IMR-90 (cell line): ENCODE results near the gene MYOC. TPM values are rescaled to one million over a fixed set of nuclear protein-coding genes. Genes with fewer than 3 reads are reported as not detected.

Source experiments
- ATAC-seq: fragments of 200-7000 bp; cut with Tn5 transposase; 2 replicates; pipeline ENCODE4 v1.9.1; 2020; ENCODE audit warnings: low read depth, mild to moderate bottlenecking, moderate library complexity
- BruUV-seq: library from RNA; stranded (reverse); fragments of 400-500 nt; replicated peaks from 2 replicates; lab custom pipeline; 2021; lab: Mats Ljungman, UMichigan
- CTCF ChIA-PET: fragments of 300-600 bp; formaldehyde crosslinking; extraction: SDS; loops from one replicate; lab custom pipeline; 2021; ENCODE audit warnings: antibody characterized with exemption; lab: Yijun Ruan, JAX
- POLR2A ChIA-PET: fragments of 300-600 bp; sonication (Branson Sonifier 250); formaldehyde crosslinking; loops from one replicate; lab custom pipeline; 2022; ENCODE audit warnings: antibody characterized with exemption; ENCODE audit not compliant: unreplicated experiment; lab: Charles Lee
- DNase-seq: peaks from one replicate; pipeline ENCODE4 v3.0.0; 2013
- H2AFZ ChIP-seq: replicated peaks from 2 replicates; pipeline ENCODE3; 2013; ENCODE audit warnings: low read length, mild to moderate bottlenecking; ENCODE audit not compliant: poor library complexity
- H2AK5ac ChIP-seq: 2 replicates; pipeline ENCODE4 v1.6.1; 2013; ENCODE audit warnings: low read depth, low read length, inconsistent platforms
- H2AK9ac ChIP-seq: replicated peaks from 2 replicates; pipeline ENCODE3; 2013; ENCODE audit warnings: mild to moderate bottlenecking, low read depth, low read length, moderate library complexity; ENCODE audit not compliant: poor library complexity
- H2BK120ac ChIP-seq: 2 replicates; pipeline ENCODE4 v1.6.1; 2013; ENCODE audit warnings: low read depth, low read length, inconsistent platforms
- H2BK15ac ChIP-seq: 3 replicates; pipeline ENCODE4 v1.6.1; 2013; ENCODE audit warnings: low read depth, low read length, inconsistent platforms
- H2BK20ac ChIP-seq: 2 replicates; pipeline ENCODE4 v1.6.1; 2013; ENCODE audit warnings: low read depth, mild to moderate bottlenecking, inconsistent platforms, low read length, moderate library complexity
- H2BK5ac ChIP-seq: 2 replicates; pipeline ENCODE4 v1.6.1; 2013; ENCODE audit warnings: mild to moderate bottlenecking, low read depth, low read length, inconsistent platforms; ENCODE audit not compliant: poor library complexity, severe bottlenecking
- H3K14ac ChIP-seq: replicated peaks from 2 replicates; pipeline ENCODE4 v1.6.1; 2013; ENCODE audit warnings: low read depth, low read length, inconsistent platforms
- H3K18ac ChIP-seq: 2 replicates; pipeline ENCODE4 v1.6.1; 2013; ENCODE audit warnings: low read depth, low read length, control low read depth
- H3K23ac ChIP-seq: 2 replicates; pipeline ENCODE4 v1.6.1; 2013; ENCODE audit warnings: low read depth, low read length, inconsistent platforms
- H3K27ac ChIP-seq: 2 replicates; pipeline ENCODE4 v1.5.1; 2013; ENCODE audit warnings: mild to moderate bottlenecking, control low read depth, low read length; ENCODE audit not compliant: insufficient read depth
- H3K27me3 ChIP-seq: 2 replicates; pipeline ENCODE4 v1.6.1; 2013; ENCODE audit warnings: low read length; ENCODE audit not compliant: control insufficient read depth, insufficient read depth
- H3K36me3 ChIP-seq: 2 replicates; pipeline ENCODE4 v1.6.1; 2013; ENCODE audit warnings: low read length, mixed read lengths; ENCODE audit not compliant: control insufficient read depth, insufficient read depth
- H3K4ac ChIP-seq: 2 replicates; pipeline ENCODE4 v1.6.1; 2013; ENCODE audit warnings: low read depth, low read length, inconsistent platforms
- H3K4me1 ChIP-seq: 2 replicates; pipeline ENCODE4 v1.6.1; 2013; ENCODE audit warnings: low read length, mixed read lengths; ENCODE audit not compliant: control insufficient read depth, insufficient read depth
- H3K4me2 ChIP-seq: 2 replicates; pipeline ENCODE4 v1.6.1; 2013; ENCODE audit warnings: low read depth, mild to moderate bottlenecking, control low read depth, low read length, moderate library complexity
- H3K4me3 ChIP-seq: 2 replicates; pipeline ENCODE4 v1.5.1; 2013; ENCODE audit warnings: low read depth, mild to moderate bottlenecking, control low read depth, low read length, moderate library complexity; ENCODE audit not compliant: insufficient read depth
- H3K56ac ChIP-seq: 2 replicates; pipeline ENCODE4 v1.6.1; 2013; ENCODE audit warnings: low read length, inconsistent platforms; ENCODE audit not compliant: insufficient read depth; ENCODE audit errors: extremely low read depth
- H3K79me1 ChIP-seq, 2 experiments: 2 replicates each; pipeline ENCODE4 v1.6.1; 2013; ENCODE audit warnings: low read length in 2 of 2, inconsistent platforms in 1 of 2, low read depth in 1 of 2
- H3K9ac ChIP-seq: 2 replicates; pipeline ENCODE4 v1.6.1; 2013; ENCODE audit warnings: low read depth, low read length, control low read depth
- H3K9me1 ChIP-seq: 2 replicates; pipeline ENCODE4 v1.6.1; 2013; ENCODE audit warnings: low read length, inconsistent platforms; ENCODE audit not compliant: insufficient read depth
- H3K9me3 ChIP-seq: 2 replicates; pipeline ENCODE4 v1.6.1; 2013; ENCODE audit warnings: low read length; ENCODE audit not compliant: control insufficient read depth, insufficient read depth
- H4K20me1 ChIP-seq: 2 replicates; pipeline ENCODE4 v1.6.1; 2013; ENCODE audit warnings: low read length, inconsistent platforms; ENCODE audit not compliant: insufficient read depth
- H4K5ac ChIP-seq: 2 replicates; pipeline ENCODE4 v1.6.1; 2013; ENCODE audit warnings: mild to moderate bottlenecking, low read depth, low read length, control low read depth
- H4K8ac ChIP-seq, 2 experiments: 2 replicates each; pipeline ENCODE4 v1.6.1; 2013; ENCODE audit warnings: low read depth in 2 of 2, low read length in 2 of 2, control low read depth in 1 of 2, inconsistent platforms in 1 of 2
- H4K91ac ChIP-seq: 2 replicates; pipeline ENCODE4 v1.6.1; 2013; ENCODE audit warnings: low read depth, low read length, inconsistent platforms; ENCODE audit not compliant: insufficient read depth
- MXI1 ChIP-seq: IDR thresholded peaks from 2 replicates; pipeline ENCODE4 v1.6.1; 2012; ENCODE audit warnings: low read depth, mild to moderate bottlenecking, low read length, moderate library complexity, borderline replicate concordance
- SMC3 ChIP-seq: fragments of 150-350 bp; IDR thresholded peaks from 2 replicates; pipeline ENCODE4 v1.6.1; 2016; ENCODE audit warnings: low read depth, mild to moderate bottlenecking, antibody characterized with exemption, low read length, moderate library complexity
- WGBS, 2 experiments: methylation state at CpG; one replicate each; pipeline versions ENCODE4 v1.1.5 to v1.1.7; 2013; ENCODE audit warnings: missing lambda C conversion rate in 2 of 2; ENCODE audit not compliant: insufficient read length in 1 of 2; ENCODE audit errors: extremely low coverage in 2 of 2; 5-methylcytosine and 5-hydroxymethylcytosine counted together
- dilution Hi-C: fragments of 300-500 bp; cut with HindIII; formaldehyde crosslinking; loops from one replicate; pipeline ENCODE4 v1.14.3; 2018; ENCODE audit warnings: low sequenced_read_pairs; ENCODE audit not compliant: unreplicated experiment
- in situ Hi-C: fragments of 300-500 bp; cut with MboI; formaldehyde crosslinking; loops from 3 replicates; pipeline ENCODE4 v1.14.3; 2019; ENCODE audit warnings: low sequenced_read_pairs, inconsistent platforms, mixed read lengths
- intact Hi-C: fragments of 100-400 bp; cut with micrococcal nuclease; formaldehyde crosslinking; loops from 2 replicates; pipeline ENCODE4 v1.10.0; 2022
- polyA plus RNA-seq, 3 experiments: library from polyadenylated mRNA; depleted of rRNA; stranded (reverse); fragments of >200 nt; gene quantifications; 2 replicates each; pipeline ENCODE4 v1.2.3, GENCODE V29; 2012; ENCODE audit warnings: low replicate concordance in 1 of 3
- total RNA-seq: library from RNA; depleted of rRNA; stranded (reverse); fragments of >200 nt; gene quantifications from 2 replicates; pipeline ENCODE4 v1.2.3, GENCODE V29; 2012

The MYOC gene
- total and polyA plus RNA-seq, 2 of the 4 experiments (the other 2 are of a cell fraction) = not detected

GRCh38 chr1:171596119-171596518 is 56.4 kb downstream of the MYOC start:
- Histone ChIP-seq H3K14ac (no peak overlapping the region), H2BK15ac (no peak overlapping the region), H3K36me3 (peaks cover 17% of the 10 kb centered on the region), H2AFZ (no peak overlapping the region), H2AK9ac (no peak overlapping the region), H3K23ac (no peak overlapping the region), H3K4me2 (no peak overlapping the region), H3K9me1 (no peaks in the 10 kb centered on the region; the same call in 1 of the 2 replicates), H4K5ac (no peak overlapping the region), H3K27ac (no peak overlapping the region), H2BK120ac (no peak overlapping the region), H3K4ac (no peak overlapping the region), H3K9ac (no peak overlapping the region), H3K4me1 (peaks cover 3% of the 10 kb centered on the region), H2AK5ac (no peak overlapping the region), H3K9me3 (no peaks in the 10 kb centered on the region), H3K27me3 (no peaks in the 10 kb centered on the region), H2BK5ac (no peak overlapping the region), H3K18ac (no peak overlapping the region), H3K4me3 (no peak overlapping the region), H2BK20ac (no peak overlapping the region), H3K56ac (no peak overlapping the region), H3K79me1 (peaks cover 0 to 12% of the 10 kb centered on the region in 2 experiments; a peak in 2 of 4 replicates), H4K20me1 (no peaks in the 10 kb centered on the region), H4K91ac (no peak overlapping the region), H4K8ac (no peak overlapping the region)
- BruUV-seq = no TSS peak
- ATAC-seq = no peak
- TF ChIP-seq SMC3 = no peak
- TF ChIP-seq MXI1 = no peak
- intact Hi-C loops (no loop called here), dilution Hi-C loops (no loop called here), in situ Hi-C loops (no loop called here)
- POLR2A ChIA-PET = no interaction called here
- no CpG with 5 or more reads among the region's 1 CpG for WGBS, 2 experiments
- CTCF ChIA-PET = no interaction called here
- no peak for DNase-seq
